ENCODE measurements around the gene IGIP. TPM values are rescaled to one million over a fixed set of nuclear protein-coding genes. Genes with fewer than 3 reads are reported as not detected.

Gene IGIP
- total and polyA plus RNA-seq, 2 donors (not counting 3 experiments of a cell fraction or from before 2014, with no cell fraction given): 0.86 to 3.3 TPM

DNA sequence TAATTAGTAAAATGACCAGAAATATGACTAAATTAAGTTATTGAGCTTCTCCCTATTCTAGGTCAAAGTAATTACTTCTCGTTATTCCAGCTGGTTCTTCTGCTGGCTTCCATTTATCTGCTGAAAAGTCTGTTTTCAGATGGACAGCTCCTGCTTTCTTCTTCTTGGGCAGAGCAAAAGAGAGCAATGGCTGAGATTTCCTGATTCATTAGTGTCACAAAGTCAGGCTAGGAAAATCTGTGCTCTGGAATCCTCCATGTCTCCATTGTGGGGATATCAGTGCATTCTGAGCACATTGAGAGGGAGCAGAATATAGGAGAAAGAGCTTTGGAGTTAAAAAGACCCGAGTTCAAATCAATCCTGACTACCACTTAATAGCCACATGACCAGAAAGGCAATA, 48.9 kb upstream of the IGIP start:
- Histone ChIP-seq H2AFZ (ENCODE audit: low read depth, low read length) (no peak overlapping the region), H3K27ac (ENCODE audit: insufficient read depth, low read depth, low read length) (no peak overlapping the region), H3K9ac (replicated peaks; ENCODE audit: extremely low read depth, insufficient read depth, low read length) (no peak overlapping the region), H4K20me1 (replicated peaks; ENCODE audit: control insufficient read depth, extremely low read depth, insufficient read depth, low read length) (no peaks in the 10 kb centered on the region), H3K4me1 (ENCODE audit: control insufficient read depth, extremely low read depth, insufficient read depth, low read length) (no peaks in the 10 kb centered on the region), H3K4me3 (replicated peaks in 1 of 3; ENCODE audit: insufficient read depth in 1 of 3, low read depth in 1 of 3, low read length in 3 of 3) (no peak overlapping the region), H3K27me3 (ENCODE audit: control insufficient read depth in 2 of 2, insufficient read depth in 2 of 2, low read length in 2 of 2) (peaks cover 10 to 13% of the 10 kb centered on the region in 2 experiments), H3K4me2 (ENCODE audit: insufficient read depth, low read length) (no peak overlapping the region), H3K36me3 (ENCODE audit: control insufficient read depth in 2 of 2, extremely low read depth in 1 of 2, insufficient read depth in 2 of 2, low read length in 2 of 2) (no peaks in the 10 kb centered on the region), H3K9me1 (replicated peaks; ENCODE audit: control insufficient read depth, extremely low read depth, insufficient read depth, low read length) (no peaks in the 10 kb centered on the region), H3K9me3 (replicated peaks; ENCODE audit: control insufficient read depth, insufficient read depth, low read length) (no peaks in the 10 kb centered on the region), H3K79me2 (ENCODE audit: control insufficient read depth, insufficient read depth, low read length) (no peaks in the 10 kb centered on the region)
- ChIA-PET POLR2A (no interaction called here), CTCF (interaction anchor here (1.0 to 14.6 kb wide), 9 partner anchors 12 to 80 kb away, joined by 3 to 379 read pairs (median 4); partner anchors contain the start of gene NRG2)
- no peak for FAIRE-seq
- dilution Hi-C loops (cut with MboI; ENCODE audit: extremely low pct_ligation_motif_present, low sequenced_read_pairs): no loop called here
- DNase-seq (ENCODE audit: low read depth, low spot score): no peak
- intact Hi-C loops (cut with micrococcal nuclease): no loop called here
- TF ChIP-seq JUN (IDR thresholded peaks at IDR 0.05; ENCODE audit: borderline replicate concordance, insufficient read depth, insufficient read length, low read depth): no peak
- TF ChIP-seq, protein P1, sequence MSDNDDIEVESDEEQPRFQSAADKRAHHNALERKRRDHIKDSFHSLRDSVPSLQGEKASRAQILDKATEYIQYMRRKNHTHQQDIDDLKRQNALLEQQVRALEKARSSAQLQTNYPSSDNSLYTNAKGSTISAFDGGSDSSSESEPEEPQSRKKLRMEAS (IDR thresholded peaks at IDR 0.05; ENCODE audit: insufficient read depth, insufficient read length): no peak
- no peak for TF ChIP-seq GATA2 (IDR thresholded peaks at IDR 0.05; ENCODE audit: insufficient read depth, insufficient read length, low read depth, low read length)
- TF ChIP-seq FOS (IDR thresholded peaks at IDR 0.05; ENCODE audit: borderline replicate concordance, insufficient read depth, low read length): no peak
- no peak for TF ChIP-seq POLR2AphosphoS5 (IDR thresholded peaks at IDR 0.05; ENCODE audit: insufficient read depth, low read depth, low read length)
- TF ChIP-seq, protein P2, sequence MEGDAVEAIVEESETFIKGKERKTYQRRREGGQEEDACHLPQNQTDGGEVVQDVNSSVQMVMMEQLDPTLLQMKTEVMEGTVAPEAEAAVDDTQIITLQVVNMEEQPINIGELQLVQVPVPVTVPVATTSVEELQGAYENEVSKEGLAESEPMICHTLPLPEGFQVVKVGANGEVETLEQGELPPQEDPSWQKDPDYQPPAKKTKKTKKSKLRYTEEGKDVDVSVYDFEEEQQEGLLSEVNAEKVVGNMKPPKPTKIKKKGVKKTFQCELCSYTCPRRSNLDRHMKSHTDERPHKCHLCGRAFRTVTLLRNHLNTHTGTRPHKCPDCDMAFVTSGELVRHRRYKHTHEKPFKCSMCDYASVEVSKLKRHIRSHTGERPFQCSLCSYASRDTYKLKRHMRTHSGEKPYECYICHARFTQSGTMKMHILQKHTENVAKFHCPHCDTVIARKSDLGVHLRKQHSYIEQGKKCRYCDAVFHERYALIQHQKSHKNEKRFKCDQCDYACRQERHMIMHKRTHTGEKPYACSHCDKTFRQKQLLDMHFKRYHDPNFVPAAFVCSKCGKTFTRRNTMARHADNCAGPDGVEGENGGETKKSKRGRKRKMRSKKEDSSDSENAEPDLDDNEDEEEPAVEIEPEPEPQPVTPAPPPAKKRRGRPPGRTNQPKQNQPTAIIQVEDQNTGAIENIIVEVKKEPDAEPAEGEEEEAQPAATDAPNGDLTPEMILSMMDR (IDR thresholded peaks at IDR 0.05; ENCODE audit: extremely low read depth in 1 of 2, insufficient read depth in 1 of 2, low read depth in 1 of 2, low read length in 2 of 2): no peak
- no peak for TF ChIP-seq POLR2A (IDR thresholded peaks at IDR 0.05; ENCODE audit: low read depth, low read length)
- no peak for TF ChIP-seq EZH2 (IDR thresholded peaks at IDR 0.05; ENCODE audit: borderline replicate concordance, low read depth, low read length, severe bottlenecking)
- no peak for TF ChIP-seq MYC (IDR thresholded peaks at IDR 0.05; ENCODE audit: low read depth, low read length)
- BruUV-seq (replicated peaks): no TSS peak

All from endothelial cell of umbilical vein (primary cell).